OCI-LY3 (cell line): ENCODE data around the gene HELZ2.
"Not testable (repeated sequence)": the region's sequence is repeated elsewhere in the genome, so short reads cannot be mapped to it uniquely, and the experiment has no call there.

ENCODE experiments used
- H2AFZ ChIP-seq: fragments of 200-600, 300-600 bp; shearing (Covaris generic); 2 replicates; pipeline ENCODE4 v1.6.0; 2014; ENCODE audit warnings: antibody characterized with exemption, low read depth, low read length
- H3K27ac ChIP-seq: fragments of 200-600, 300-600 bp; sonication (generic); 2 replicates; pipeline ENCODE4 v1.5.1; 2014; ENCODE audit warnings: mild to moderate bottlenecking, low read length, moderate library complexity, mixed read lengths
- H3K27me3 ChIP-seq: fragments of 200-600, 300-600 bp; sonication (generic); 2 replicates; pipeline ENCODE4 v1.6.1; 2014; ENCODE audit warnings: low read depth, low read length, mixed read lengths
- H3K36me3 ChIP-seq: fragments of 200-600, 300-600 bp; sonication (generic); replicated peaks from 2 replicates; pipeline ENCODE3; 2014; ENCODE audit warnings: low read depth, low read length, mixed read lengths
- H3K4me1 ChIP-seq: fragments of 300-600, 200-600 bp; sonication (generic); 2 replicates; pipeline ENCODE4 v1.6.1; 2014; ENCODE audit warnings: low read length, mixed read lengths
- H3K4me2 ChIP-seq: fragments of 200-600, 300-600 bp; sonication (generic); 2 replicates; pipeline ENCODE4 v1.6.1; 2014; ENCODE audit warnings: low read length, mixed read lengths
- H3K4me3 ChIP-seq: fragments of 300-600, 200-600 bp; sonication (generic); 2 replicates; pipeline ENCODE4 v1.5.1; 2014; ENCODE audit warnings: antibody characterized with exemption, mild to moderate bottlenecking, low read length, moderate library complexity
- H3K79me2 ChIP-seq: fragments of 300-600, 200-600 bp; shearing (Covaris generic); 2 replicates; pipeline ENCODE4 v1.6.1; 2014; ENCODE audit warnings: mild to moderate bottlenecking, low read length, mixed read lengths
- H3K9ac ChIP-seq: fragments of 300-600, 200-600 bp; shearing (Covaris generic); 2 replicates; pipeline ENCODE4 v1.6.0; 2014; ENCODE audit warnings: mild to moderate bottlenecking, low read length, moderate library complexity
- H3K9me3 ChIP-seq: fragments of 200-600, 300-600 bp; shearing (Covaris generic); 2 replicates; pipeline ENCODE4 v1.6.1; 2014; ENCODE audit warnings: low read length, mixed read lengths; ENCODE audit not compliant: insufficient read depth
- H4K20me1 ChIP-seq: fragments of 200-600, 300-600 bp; sonication (generic); 2 replicates; pipeline ENCODE4 v1.6.1; 2016; ENCODE audit warnings: low read length, mixed read lengths; ENCODE audit not compliant: insufficient read depth
- EZH2phosphoT487 ChIP-seq: fragments of 200-600 bp; shearing (Covaris generic); IDR thresholded peaks from 2 replicates; pipeline ENCODE4 v1.6.1; 2018; ENCODE audit warnings: antibody characterized with exemption, mixed run types, low read depth
- TF ChIP-seq, protein P1 (sequence below): fragments of 200-600, 300-600 bp; sonication (generic); IDR thresholded peaks from 2 replicates; pipeline ENCODE4 v1.5.1; 2014; ENCODE audit warnings: antibody characterized with exemption, low read length, low read depth

Gene HELZ2

DNA sequence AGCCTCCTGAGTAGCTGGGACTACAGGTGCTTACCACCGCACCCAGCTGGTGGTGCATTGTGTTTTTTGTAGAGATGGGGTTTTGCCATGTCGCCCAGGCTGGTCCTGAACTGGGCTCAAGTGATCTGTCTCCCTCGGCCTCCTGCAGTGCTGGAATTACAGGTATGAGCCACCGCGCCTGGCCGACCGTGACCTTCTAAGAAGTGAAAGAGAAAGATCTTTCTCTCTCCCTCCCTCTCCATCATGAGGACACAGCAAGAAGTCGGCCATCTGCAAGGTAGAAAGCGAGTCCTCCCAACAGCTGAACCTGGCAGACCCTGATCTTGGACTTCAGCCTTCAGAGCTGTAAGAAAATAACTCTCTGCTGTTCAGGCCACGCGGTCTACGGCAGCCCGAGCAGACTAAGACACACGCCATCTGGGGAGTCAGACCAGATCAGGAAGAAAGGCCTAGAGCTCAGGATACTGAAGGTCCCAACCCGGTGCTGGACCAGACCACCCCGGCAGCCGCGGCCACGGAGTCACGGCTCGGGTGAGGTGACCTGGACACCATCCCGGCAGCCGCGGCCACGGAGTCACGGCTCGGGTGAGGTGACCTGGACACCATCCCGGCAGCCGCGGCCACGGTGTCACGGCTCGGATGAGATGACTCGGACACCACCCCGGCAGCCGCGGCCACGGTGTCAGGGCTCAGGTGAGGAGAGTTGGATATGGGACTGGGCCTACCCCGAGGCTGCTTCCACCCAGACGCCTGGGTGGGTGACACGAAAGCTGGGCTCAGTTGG, 43.2 kb upstream of the HELZ2 start:
- peaks cover 28% of the 10 kb centered on the region for H3K79me2 ChIP-seq
- peaks cover 21% of the 10 kb centered on the region; the same call in 1 of the 2 replicates for H4K20me1 ChIP-seq
- H3K4me2 ChIP-seq: no peak overlapping the region
- no peak overlapping the region for H3K9ac ChIP-seq
- H3K4me3 ChIP-seq: no peak overlapping the region
- H3K9me3 ChIP-seq: no peaks in the 10 kb centered on the region
- no peak overlapping the region for H3K27ac ChIP-seq
- H3K36me3 ChIP-seq: peaks cover 20% of the 10 kb centered on the region
- no peak overlapping the region for H2AFZ ChIP-seq
- H3K27me3 ChIP-seq: no peaks in the 10 kb centered on the region
- no peaks in the 10 kb centered on the region for H3K4me1 ChIP-seq
- TF ChIP-seq, protein P1, sequence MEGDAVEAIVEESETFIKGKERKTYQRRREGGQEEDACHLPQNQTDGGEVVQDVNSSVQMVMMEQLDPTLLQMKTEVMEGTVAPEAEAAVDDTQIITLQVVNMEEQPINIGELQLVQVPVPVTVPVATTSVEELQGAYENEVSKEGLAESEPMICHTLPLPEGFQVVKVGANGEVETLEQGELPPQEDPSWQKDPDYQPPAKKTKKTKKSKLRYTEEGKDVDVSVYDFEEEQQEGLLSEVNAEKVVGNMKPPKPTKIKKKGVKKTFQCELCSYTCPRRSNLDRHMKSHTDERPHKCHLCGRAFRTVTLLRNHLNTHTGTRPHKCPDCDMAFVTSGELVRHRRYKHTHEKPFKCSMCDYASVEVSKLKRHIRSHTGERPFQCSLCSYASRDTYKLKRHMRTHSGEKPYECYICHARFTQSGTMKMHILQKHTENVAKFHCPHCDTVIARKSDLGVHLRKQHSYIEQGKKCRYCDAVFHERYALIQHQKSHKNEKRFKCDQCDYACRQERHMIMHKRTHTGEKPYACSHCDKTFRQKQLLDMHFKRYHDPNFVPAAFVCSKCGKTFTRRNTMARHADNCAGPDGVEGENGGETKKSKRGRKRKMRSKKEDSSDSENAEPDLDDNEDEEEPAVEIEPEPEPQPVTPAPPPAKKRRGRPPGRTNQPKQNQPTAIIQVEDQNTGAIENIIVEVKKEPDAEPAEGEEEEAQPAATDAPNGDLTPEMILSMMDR: no peak
- no peak for TF ChIP-seq EZH2phosphoT487

DNA sequence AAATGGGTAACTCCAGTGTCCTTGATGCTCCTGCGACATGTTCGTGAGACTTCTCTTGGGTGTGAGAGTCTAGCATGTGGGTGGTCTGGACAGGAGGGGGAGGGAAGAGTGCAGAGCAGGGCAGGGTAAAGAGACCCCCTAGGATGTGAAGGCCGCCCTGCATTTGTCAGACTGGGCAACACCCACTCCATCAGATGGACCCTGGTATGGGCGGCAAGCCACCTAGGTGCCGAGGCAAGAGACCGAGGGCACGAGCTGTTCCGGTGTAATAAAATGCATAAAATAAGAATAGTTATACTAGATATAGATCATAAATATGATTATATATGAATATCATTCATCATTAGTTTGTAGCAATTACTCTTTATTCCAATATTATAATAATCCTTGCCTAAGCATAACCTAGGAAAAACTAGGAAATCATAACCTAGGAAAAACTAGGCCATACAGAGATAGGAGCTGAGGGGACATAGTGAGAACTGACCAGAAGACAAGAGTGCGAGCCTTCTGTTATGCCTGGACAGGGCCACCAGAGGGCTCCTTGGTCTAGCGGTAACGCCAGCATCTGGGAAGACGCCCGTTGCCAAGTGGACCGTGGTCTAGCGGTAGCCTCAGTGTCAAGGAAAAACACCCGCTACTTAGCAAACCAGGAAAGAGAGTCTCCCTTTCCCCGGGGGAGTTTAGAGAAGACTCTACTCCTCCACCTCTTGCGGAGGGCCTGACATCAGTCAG, 40.0 kb upstream of the HELZ2 start:
- not testable (repeated sequence) for H3K4me3 ChIP-seq, H3K4me1 ChIP-seq, H3K9ac ChIP-seq, H3K4me2 ChIP-seq, H4K20me1 ChIP-seq, H2AFZ ChIP-seq, H3K9me3 ChIP-seq, H3K27me3 ChIP-seq, H3K27ac ChIP-seq
- H3K36me3 ChIP-seq: peaks cover 26% of the 10 kb centered on the region
- peaks cover 15% of the 10 kb centered on the region; the same call in 1 of the 2 replicates for H3K79me2 ChIP-seq
- TF ChIP-seq, protein P1: peak; percentile 11; the same call in 1 of the 2 replicates

DNA sequence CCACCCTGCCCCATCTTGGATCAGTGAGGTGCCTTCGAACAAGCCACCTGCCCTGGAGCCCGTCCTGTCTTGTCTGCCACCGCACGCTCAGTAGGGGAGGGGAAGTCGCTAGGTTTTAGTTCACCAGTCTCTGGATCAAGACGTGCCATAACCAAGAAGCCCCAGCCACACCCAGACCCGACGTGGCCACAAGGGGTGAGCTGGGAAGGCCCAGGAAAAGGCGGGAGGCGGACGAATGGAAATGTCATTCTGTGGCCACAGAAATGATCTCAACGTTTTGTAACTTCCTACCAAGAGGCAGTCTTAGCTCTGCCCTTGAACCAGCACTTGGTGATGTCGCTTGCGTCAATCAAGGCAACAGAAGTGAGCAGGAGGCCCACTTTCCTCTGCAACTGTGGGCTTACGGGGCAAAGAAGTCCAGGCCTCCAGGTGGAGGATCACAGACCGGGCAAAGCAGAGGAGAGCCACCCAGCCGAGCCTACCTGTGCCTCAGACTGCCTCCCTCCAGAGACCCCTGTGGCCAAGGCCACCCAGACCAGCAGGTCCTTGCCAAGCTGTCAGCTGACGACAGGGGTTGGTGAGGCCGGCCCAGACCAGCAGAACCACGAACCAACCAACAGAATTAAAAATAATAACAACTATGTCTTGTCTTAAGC, 38.4 kb upstream of the HELZ2 start:
- TF ChIP-seq, protein P1: no peak
- TF ChIP-seq EZH2phosphoT487: no peak
- Histone ChIP-seq H3K79me2 (peaks cover 15% of the 10 kb centered on the region; the same call in 1 of the 2 replicates), H3K9ac (no peak overlapping the region), H4K20me1 (no peaks in the 10 kb centered on the region), H3K4me3 (no peak overlapping the region), H3K36me3 (peaks cover 14% of the 10 kb centered on the region), H3K4me1 (no peaks in the 10 kb centered on the region), H3K9me3 (no peaks in the 10 kb centered on the region), H3K27me3 (no peaks in the 10 kb centered on the region), H3K4me2 (no peak overlapping the region), H3K27ac (no peak overlapping the region), H2AFZ (no peak overlapping the region)

DNA sequence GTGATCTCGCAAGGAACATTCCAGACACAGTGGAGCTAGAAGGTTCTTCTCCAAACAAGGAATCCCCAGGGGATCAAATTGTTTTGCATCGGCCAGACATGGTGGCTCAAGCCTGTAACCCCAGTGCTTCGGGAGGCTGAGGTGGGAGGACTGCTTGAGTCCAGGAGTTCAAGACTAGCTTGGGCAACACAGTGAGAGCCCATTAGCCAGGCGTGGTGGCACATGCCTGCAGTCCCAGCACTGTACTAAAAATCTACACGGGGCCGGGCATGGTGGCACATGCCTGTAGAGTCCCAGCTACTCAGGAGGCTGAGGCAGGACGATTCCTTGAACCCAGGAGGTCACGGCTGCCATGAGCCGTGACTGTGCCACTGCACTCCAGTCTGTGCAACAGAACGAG, 37.6 kb upstream of the HELZ2 start:
- Histone ChIP-seq H3K9me3 (no peaks in the 10 kb centered on the region), H2AFZ (no peak overlapping the region), H4K20me1 (no peaks in the 10 kb centered on the region), H3K79me2 (peaks cover 17% of the 10 kb centered on the region; the same call in 1 of the 2 replicates), H3K4me2 (no peak overlapping the region), H3K9ac (no peak overlapping the region), H3K36me3 (peaks cover 11% of the 10 kb centered on the region), H3K4me1 (no peaks in the 10 kb centered on the region), H3K4me3 (no peak overlapping the region), H3K27ac (no peak overlapping the region), H3K27me3 (no peaks in the 10 kb centered on the region)
- no peak for TF ChIP-seq EZH2phosphoT487
- TF ChIP-seq, protein P1: no peak
